Measurements from ENCODE around the gene HELZ.

DNA sequence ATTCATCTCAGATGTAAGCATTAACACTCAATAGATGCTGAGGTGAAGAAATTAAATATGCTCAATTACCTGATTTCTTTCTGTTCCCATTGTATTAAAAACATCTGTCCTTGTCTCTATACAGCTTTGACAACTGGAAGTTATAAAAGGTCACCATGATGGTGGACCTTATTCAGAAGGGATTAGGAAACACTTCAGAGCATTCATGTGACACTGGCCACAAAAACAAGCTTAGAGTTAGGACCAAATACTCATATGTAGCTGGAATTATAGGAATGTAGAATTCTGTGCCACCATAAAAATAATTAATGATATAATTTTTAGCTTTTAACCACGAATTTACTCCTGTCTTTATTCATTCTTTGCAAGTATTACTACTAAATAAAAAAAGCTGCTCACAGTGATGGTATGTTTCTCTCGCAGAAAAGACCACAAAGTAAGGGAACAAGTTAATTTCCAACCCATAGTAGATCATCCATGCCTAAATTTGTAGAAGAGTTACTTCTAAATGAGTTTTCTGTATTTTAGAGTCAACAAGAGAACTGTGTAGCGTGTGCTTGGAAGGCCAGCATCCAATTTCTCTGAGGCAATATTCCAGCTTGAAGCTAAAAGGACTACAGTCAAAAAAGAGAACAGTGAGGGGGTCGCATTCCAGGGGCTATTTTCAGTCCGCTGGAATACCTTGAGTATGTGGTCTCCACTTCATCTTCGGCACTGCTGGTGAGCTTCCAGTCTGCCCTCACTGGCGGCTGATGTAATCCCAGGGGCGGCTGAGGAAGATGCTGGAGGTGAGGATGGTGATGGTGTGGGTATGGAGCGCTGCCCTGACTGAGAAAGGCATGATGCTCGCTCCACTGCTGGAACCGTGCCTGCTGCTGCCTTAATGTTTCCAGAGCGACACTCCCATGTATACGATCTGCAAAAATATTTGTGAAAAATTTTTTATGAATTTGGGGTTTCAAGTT lies 136.9 kb downstream of the HELZ start:
- TF ChIP-seq CTCF (IDR thresholded peaks at IDR 0.05) (no peak), POLR2A (IDR thresholded peaks at IDR 0.05) (no peak), POLR2AphosphoS5 (IDR thresholded peaks at IDR 0.05) (no peak)

Measured in prostate gland (tissue), 2 donors.